Cortex of kidney (tissue), 1 donor: ENCODE measurements around the gene SMTNL1.

Experiments
- DNase-seq: peaks from one replicate; lab custom pipeline; 2025; lab: John Stamatoyannopoulos, UW

SMTNL1 gene

GRCh38 chr11:57546451-57546850, 9.1 kb downstream of the SMTNL1 start:
- no peak for DNase-seq

- no peak for DNase-seq
These were observed 9.6 kb downstream of the SMTNL1 start for GRCh38 chr11:57546869-57547475.

GRCh38 chr11:57547854-57548377, 10.5 kb downstream of the SMTNL1 start:
- DNase-seq = no peak

GRCh38 chr11:57549983-57550382, 12.6 kb downstream of the SMTNL1 start:
- no peak for DNase-seq

- DNase-seq = no peak
These were observed 14.5 kb downstream of the SMTNL1 start for GRCh38 chr11:57551941-57552340.

GRCh38 chr11:57552479-57552878, 15.1 kb downstream of the SMTNL1 start:
- no peak for DNase-seq

GRCh38 chr11:57555393-57555792, 18.0 kb downstream of the SMTNL1 start:
- DNase-seq = no peak

GRCh38 chr11:57556041-57556440, 18.6 kb downstream of the SMTNL1 start:
- DNase-seq = no peak

- no peak for DNase-seq
These were observed 22.8 kb downstream of the SMTNL1 start for GRCh38 chr11:57560146-57560545.

GRCh38 chr11:57562596-57562995, 25.2 kb downstream of the SMTNL1 start:
- no peak for DNase-seq

GRCh38 chr11:57566005-57566904, 28.9 kb downstream of the SMTNL1 start:
- no peak for DNase-seq

GRCh38 chr11:57566905-57567514, 29.6 kb downstream of the SMTNL1 start:
- no peak for DNase-seq

- DNase-seq = no peak
These were observed 30.3 kb downstream of the SMTNL1 start, which contains the start of gene UBE2L6 for GRCh38 chr11:57567515-57568329. Gene UBE2L6, minus strand, starts transcription at chr11:57567672. Its CDS starts 61 bp downstream, at chr11:57567611.

- no peak for DNase-seq
These were observed 31.0 kb downstream of the SMTNL1 start for GRCh38 chr11:57568330-57568766.

GRCh38 chr11:57571606-57572005, 34.2 kb downstream of the SMTNL1 start:
- no peak for DNase-seq

GRCh38 chr11:57574061-57574460, 36.7 kb downstream of the SMTNL1 start:
- DNase-seq = no peak

GRCh38 chr11:57584341-57584740, 46.9 kb downstream of the SMTNL1 start:
- DNase-seq = no peak

GRCh38 chr11:57585301-57585700, 47.9 kb downstream of the SMTNL1 start:
- no peak for DNase-seq

GRCh38 chr11:57586711-57587245, 49.4 kb downstream of the SMTNL1 start:
- DNase-seq = no peak

- no peak for DNase-seq
These were observed 50.8 kb downstream of the SMTNL1 start for GRCh38 chr11:57588046-57588710.
